ENCODE results near the gene HTR3D.
"Not testable (repeated sequence)": the region's sequence is repeated elsewhere in the genome, so short reads cannot be mapped to it uniquely, and the experiment has no call there.

HTR3D gene, protein sequence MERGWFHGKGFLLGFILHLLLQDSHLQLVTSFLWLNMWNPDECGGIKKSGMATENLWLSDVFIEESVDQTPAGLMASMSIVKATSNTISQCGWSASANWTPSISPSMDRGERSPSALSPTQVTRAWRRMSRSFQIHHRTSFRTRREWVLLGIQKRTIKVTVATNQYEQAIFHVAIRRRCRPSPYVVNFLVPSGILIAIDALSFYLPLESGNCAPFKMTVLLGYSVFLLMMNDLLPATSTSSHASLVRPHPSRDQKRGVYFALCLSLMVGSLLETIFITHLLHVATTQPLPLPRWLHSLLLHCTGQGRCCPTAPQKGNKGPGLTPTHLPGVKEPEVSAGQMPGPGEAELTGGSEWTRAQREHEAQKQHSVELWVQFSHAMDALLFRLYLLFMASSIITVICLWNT

DNA sequence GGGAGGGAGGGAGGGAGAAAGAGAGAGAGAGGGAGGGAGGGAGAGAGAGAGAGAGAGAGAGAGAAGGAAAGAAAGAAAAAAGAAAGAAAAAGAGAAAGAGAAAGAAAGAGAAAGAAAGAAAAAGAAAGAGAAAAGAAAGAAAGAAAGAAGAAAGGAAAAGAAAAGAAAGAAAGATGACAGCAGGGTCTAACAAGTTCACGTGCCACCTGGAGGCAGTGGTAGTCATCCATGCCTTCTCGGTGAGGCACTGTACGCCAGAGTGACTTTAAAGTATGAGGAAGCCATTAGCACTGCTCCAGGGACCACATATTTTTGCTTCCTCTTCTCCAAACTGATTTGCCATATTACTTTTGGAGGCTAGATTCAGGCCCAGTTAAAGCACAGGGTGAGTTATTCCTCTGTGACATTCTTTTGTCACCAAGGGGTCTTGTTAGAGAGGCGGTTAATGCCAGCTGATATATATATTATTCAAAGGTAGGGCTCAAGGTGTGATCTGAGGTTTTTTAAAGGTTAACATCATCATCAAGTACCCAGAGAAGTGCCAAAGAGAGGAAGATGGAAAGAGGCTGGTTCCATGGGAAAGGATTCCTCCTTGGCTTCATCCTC lies at the start of gene HTR3D:
Gene HTR3D (plus strand): TSS at position 556 of the 606 bp plus-strand sequence. CDS start 0 bp downstream, at position 556.
- no peak for DNase-seq (ENCODE audit: low read depth, low spot score)

DNA sequence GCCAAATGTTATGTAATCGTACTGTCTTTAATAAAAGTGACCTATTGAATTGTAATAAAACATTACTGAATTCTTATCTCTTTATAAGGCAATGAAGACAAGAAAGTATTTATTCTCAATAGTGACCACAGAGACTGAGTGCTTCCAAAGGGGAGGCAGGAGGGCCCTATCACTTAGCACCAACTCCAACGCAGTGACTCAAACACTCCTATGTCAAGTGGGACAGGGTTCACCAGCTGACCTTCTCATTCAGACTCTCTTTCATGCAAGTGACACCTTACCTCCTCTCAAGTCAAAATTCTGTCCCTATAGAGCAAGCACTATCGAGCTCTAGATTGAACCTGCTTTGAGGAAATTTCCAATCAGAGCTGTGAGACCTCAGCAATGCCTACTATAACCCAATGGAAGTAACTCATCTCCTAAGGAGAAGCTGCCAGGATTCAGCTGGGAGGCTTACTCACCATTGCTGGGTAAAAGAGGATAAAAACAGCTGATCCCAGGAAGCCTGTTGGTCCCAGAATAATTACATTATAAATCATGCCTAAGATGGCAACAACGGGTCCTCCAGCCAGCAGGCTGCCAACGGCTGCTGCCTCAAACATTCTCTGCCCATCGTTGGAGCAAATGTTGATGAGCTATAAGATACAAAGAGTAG lies 49.4 kb upstream of the HTR3D start:
- no peak for DNase-seq (ENCODE audit: low read depth, low spot score)

DNA sequence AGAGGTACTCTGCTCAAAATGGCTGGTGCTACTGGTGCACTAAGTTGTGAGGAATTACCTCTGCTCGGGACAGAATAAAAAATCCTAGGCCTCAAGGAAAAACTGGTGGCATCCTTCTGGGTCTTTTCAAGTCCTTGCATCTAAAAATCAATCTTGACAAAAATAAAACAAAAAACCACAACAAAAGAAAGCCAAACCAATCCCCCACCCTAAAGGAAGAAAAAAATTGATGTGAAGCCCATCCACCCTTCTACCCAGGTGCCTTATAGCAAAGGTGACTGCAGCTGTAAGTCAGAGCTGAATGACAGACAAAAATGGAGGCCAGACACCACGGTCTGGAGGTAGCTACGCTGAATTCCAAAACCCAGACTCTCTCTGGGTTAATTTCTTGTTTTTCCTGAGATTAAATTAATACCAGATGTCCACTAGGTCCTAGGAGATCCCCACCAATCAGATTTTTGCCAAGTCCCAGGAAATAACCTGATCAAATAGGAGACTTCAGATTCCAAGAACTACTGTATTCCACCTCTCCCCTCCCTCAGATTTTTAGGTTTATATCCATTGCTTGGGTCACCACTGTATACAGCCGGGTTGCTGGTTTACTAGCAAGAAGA lies 47.3 kb upstream of the HTR3D start:
- DNase-seq (ENCODE audit: low read depth, low spot score), result no peak

DNA sequence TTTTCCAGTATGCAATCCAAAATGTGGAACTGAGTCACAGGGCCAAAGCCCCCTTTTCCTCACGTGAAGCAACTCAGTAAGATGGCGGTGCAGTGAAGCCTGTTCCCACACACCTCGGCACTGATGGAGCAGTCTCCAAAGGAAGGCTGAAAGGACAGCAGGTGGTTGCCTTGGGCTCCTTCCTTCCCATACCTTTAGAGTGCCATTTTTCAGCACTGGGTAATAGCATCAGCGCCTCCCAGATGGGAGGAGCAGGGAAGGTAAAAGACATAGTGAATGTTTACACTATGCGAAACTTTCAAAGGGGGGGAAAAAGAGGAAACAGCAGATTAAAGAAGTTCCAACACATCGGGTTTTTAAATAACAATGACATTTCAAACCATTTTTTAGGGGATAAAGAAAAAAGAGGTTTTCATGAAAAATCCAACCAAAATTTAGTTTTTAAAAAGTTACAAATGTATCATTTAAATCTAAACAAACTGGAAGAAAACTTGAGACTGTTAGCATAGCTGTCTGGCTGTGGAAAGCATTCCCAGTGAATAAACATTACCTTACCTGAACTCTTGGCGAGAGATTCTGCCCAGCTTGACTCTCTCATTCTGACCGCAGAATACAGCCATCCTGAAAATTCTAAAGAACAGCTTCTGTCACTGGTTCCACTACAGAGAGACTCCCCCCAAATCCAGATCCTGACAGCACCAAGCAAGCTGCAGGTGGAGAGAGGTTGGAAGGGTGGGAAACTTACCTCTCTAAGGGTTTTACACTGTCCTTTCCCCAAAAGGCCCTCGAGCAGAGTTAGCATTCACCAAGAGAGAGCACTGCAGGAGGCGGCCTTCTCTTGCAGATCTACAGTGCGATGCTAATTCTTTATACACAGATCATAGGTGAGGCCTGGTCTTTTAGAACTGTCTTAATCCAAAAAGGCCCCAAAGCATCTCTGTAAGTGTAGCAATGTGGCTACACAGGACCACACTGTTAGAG lies 46.5 kb upstream of the HTR3D start:
- peak; percentile 52 for DNase-seq (ENCODE audit: low read depth, low spot score)

DNA sequence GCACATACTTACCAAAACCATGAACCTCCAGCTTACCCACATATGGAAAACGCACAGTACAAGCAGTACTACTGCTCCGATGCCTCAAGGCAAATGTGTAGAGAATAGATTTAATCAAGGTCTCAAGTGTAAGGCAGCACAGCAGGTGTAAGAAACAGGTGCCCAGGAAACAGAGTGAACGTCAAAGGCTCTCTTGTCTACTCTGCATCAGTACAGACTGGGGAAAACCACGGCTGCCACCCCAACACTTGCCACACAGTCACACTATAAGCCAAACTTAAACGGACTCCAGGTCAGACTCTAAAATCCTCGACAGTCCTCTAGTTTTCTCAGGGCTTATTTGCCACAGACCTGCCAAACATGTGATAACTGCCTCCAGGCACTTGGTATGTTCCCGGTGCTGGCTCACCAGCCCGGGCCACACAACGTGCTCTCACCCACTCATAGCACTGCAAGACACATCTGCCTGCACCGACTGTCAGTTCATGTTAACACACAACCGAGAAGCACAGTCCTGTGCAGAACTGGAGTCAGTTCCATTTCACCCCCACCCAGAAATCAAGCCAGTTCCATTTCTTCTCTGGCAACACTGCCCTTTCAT lies 44.4 kb upstream of the HTR3D start:
- no peak for DNase-seq (ENCODE audit: low read depth, low spot score)

DNA sequence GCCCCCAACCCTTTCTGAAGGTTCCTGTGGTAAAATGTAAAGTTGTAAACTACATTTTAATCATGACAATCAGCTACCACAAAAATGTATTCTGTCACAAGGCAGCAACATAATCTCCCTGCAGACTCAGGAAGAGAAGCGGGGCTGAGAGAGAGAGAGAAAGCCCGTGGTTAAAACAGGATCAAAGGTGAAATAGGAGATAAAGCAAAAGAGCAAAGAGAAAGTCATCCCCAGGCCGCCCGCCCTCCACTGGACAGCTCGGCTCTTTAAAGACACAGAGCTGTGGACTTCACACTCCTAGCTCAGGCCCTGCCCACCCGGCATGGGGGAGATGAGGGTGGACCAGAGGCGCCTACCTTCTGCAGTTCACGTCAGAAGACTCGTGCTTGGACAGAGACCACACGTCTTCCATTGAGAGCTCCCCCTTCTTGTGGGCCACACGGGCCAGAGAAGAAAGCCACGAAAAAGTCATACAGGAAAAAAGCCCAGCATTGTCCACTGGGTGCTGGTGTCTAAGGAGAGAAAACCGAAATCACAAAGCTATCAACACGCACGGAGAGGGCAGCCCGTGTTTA lies 43.2 kb upstream of the HTR3D start:
- DNase-seq (ENCODE audit: low read depth, low spot score), result no peak

DNA sequence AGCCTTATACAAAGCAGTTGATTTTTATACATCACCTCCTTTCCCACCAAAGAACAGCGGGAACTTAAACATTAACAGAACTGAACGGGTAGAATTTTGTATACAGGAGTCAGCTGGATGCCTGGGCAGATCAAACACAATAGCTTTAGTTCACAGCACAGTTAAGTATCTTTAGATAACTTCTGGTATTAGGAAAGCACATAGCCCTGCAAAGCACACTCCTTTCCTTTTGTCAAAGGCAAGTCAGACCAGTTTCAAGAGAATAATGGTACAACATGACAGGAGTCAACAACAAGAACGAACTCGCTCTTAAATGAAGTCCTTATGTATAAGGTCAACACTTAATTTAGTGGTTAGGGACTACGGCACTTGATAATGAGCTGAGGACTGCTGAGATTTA lies 40.1 kb upstream of the HTR3D start:
- no peak for DNase-seq (ENCODE audit: low read depth, low spot score)

DNA sequence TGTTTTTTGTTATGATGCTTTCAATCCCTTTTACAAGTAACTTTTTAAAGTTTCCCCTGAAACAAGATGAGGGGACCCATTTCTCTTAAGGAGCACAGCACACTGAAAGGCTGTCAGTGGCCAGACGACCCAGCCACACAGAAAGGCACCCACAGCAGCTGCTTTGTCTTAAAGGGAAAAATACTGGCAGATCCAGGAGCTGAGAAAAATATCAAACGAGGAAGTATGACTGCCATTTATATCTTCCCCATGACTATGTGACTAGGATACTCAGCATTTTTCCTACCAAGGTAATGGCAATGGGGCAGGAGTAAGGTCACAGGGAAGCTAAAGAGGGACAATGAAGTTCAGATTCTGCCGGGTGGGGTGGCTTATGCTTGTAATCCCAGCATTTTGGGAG lies 29.8 kb upstream of the HTR3D start:
- DNase-seq (ENCODE audit: low read depth, low spot score), result no peak

DNA sequence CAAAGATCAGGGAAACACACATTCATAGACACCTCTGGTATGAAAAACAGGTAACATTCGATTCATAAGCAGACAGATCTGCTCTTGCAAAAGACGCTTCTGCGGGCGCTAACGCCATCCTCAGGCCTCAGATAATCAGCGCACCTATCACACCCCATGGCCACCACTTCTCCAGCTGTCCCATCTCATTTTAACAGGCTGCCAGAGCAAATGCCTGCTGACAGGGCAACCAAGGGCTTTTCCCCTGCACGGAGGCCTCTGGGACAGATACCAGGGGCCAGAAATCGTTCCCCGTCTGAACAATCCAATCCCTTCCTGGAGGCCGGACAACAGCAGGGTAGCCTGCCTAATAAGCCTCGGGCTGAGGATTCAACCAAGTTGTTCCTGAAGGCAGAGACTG lies 29.1 kb upstream of the HTR3D start:
- no peak for DNase-seq (ENCODE audit: low read depth, low spot score)

DNA sequence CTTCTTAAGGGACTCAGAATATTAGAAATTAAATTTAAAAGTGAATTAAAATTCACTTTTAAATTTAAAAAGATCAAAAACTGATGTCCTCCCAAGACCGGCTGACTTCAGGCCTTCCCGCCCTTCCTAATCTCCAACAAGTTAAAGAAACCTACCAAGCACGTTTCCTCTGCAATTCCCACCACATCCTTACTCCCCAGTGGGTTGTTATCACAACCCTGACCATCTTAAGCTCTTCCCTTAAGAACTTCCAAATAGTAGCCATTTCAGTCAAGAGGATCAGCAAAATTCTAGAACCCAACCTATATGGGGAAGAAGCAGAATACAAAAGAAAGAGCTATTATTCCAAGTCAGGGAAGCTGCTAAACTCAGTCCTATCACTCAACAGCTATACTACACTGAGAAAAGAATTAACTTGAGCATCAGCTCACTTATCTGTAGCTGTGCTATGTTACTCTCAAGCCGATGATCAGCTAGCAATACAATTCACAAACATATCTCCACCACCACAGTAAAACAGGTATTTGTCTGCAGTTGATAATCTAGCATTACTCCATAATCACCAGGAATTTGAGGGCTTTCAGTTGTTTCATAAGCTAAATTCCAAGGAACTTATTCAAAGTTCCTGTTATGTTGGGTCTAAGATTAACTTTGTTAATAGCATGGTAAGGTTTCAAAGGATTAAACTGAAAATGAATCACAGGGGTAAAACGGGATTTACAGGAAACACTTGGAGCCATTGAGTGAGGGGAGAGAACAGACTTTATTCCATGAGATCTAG lies 28.2 kb upstream of the HTR3D start:
- no peak for DNase-seq (ENCODE audit: low read depth, low spot score)

DNA sequence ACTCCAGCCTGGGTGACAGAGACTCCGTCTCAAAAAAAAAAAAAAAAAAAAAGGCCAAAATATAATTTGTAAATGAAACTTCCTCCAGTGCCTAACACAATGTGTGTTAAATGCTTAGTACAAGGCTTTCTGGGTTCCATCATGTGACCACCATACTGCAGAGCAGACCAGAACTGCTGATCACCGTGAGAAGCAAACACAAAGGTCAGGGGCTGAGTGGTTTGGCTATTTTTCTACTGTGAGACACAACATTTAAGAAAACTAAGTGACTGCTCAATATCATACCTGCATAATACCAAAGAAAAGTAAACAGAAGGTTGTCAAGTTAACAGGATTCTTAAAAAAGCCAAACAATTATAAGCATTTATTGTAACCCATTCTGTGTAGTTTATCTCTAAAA lies 27.1 kb upstream of the HTR3D start:
- DNase-seq (ENCODE audit: low read depth, low spot score), result no peak

DNA sequence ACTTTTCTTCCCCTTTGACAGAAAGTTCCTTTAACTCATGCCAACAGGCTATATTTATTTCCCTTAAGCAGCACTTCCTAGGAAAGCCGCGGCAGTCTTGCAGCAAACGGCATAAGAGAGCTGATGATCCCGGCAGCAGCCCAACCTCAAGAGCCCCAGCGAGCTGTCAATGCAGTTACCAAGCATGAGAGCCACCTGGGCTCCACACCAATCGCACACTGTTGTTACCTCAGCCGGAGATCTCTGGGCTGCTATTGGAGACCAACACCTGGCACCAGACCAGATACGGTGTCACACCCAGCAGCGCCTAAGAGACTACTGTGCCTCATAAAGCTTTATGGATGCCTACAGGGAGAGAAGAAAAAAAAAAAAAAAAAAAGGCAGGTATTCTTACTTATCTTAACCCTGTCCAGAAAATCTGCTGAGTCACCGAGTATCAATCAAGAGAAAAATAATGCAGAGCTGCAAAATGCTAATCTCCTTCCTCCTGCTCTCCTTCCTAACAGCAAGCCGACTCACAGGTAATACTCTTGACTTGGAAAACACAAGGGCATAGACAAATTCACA lies 25.5 kb upstream of the HTR3D start:
- DNase-seq (ENCODE audit: low read depth, low spot score), result peak; percentile 64

DNA sequence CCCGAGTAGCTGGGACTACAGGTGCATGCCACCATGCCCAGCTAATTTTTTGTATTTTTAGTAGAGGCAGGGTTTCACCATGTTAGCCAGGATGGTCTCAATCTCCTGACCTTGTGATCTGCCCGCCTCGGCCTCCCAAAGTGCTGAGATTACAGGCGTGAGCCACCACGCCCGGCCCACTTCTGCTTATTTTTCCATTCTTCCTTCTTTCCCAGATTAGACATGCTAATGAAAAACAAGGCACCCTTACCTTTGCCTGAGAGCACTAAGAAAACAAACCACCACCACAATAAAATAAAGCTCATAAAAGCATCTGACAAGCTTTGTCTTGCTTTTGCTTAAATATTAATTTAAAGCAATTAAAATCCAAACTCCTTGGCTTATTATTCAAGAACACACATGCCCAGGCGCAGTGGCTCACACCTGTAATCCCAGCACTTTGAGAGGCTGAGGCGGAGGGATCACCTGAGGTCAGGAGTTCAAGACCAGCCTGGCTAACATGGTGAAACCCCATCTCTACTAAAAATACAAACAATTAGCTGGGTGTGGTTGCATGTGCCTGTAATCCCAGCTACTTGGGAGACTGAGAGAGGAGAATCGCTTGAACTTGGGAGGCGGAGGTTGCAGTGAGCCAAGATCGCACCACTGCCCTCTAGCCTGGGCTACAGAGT lies 24.3 kb upstream of the HTR3D start:
- not testable (repeated sequence) for DNase-seq (ENCODE audit: low read depth, low spot score)

DNA sequence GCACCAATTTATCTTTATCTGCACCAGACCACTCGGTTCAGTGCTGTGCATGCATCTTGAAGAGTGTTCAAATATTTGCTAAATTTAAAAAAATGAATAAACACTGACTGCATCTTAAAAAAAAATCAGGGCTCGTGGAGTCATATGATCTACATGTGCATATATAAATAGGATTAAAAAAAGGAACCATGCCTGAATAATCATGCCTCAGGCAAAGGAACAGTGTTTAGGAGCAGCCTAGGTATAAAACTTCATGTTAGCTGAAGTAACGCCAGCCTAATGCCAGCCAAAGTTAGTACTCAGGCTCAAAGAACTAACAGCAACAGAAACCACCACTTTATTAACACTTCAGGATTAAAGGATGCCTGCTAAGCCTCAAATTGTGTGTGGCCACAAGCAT lies 23.4 kb upstream of the HTR3D start:
- no peak for DNase-seq (ENCODE audit: low read depth, low spot score)

DNA sequence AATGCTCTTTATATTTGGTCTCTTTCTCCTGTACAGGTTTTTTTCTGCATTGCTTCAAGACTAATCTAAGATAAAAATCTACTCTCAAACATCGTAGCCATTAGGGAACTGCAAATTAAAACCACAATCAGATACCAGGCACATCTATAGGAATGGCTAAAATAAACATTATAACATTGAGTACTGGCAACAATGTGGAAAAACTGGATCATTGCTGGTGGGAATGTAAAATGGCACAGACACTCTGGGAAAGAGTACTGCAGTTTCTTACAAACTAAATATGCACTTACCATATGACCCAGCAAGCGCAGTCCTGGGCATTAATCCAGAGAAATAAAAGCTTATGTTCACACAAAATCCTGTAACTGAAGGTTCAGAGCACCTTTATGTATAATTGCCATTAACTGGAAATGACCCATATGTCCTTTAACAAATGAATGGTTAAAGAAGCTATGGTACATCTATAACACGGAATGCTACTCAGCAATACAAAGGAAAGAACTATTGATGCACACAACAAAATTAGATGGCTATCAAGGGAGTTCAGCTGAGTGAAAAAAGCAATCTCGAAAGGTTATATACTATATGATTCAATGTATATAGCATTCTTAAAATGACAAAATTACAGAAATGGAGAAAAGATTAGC lies 20.2 kb upstream of the HTR3D start:
- no peak for DNase-seq (ENCODE audit: low read depth, low spot score)

DNA sequence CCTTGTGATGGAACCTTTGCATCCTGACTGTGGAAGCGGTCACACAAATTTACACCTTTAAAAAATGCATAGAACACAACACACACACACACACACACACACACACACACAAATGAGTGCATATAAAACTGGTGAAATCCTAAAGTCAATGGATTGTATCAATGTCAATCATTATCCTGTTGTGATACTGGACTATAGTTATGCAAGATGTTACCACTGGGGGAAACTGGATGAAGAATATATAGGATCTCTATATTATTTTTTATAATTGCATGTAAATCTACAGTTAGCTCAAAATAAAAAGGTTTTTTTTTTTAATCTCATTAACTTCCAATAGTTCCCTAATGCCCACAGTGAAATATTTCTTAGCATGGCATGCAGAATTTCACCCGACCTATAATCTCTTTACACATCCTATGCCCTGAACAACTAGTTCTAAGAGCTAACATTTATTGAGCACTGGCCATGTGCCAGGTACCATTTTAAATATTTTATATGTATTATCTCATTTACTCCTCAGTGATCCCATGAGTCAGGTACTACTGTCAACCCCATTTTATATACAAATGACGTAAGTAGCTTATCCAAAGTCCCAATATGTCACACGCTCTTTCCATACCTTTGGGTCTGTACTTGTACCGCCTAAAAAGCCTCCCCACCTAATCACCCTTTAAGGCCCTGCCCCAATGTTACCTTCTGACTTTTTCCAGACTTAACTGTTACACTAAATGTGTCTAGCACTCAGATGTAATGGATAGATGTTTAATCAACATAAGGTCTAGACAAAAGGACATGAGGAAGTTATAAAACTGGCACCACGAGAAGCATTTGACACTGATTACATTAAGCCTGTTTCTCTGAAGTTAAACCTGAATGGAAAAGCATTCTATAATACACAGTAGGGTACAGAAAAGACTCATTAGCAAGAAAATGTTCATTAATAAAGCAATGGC lies 19.3 kb upstream of the HTR3D start:
- no peak for DNase-seq (ENCODE audit: low read depth, low spot score)

DNA sequence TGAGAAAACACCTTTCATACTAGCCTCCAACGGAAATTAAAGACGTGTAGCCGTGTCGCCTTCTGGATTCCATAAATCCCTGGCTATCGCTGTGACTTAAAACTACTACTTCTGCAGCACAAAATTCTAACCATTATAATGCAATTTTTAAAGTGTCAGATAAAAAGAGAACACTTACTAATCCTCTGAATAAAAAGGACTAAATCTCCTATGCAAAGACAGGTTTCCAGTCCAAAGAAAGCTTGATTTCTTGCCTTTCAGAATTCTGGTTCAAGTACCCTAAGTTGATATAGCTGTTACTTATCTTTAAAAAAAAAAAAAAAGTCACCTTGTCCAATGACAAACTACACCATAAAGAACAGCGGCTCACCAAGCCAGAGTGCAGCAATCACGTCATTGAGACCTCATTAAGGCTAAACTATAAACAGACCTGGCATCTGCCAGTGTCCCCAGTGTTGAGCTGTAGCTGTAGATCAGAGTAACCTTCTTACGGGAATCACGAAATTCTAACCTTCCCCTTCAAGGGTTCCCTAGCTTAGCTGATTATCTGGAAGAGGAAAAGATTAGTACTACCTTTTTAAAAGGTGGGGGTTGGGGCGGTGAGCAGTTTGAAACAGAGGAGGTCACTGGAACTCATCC lies 16.0 kb upstream of the HTR3D start:
- peak; percentile 45 for DNase-seq (ENCODE audit: low read depth, low spot score)

Measured in ELF-1 (cell line).